HK-2 (cell line): ENCODE data around the gene ZNF44.
"Not testable (repeated sequence)": the region's sequence is repeated elsewhere in the genome, so short reads cannot be mapped to it uniquely, and the experiment has no call there.

Experiments
- DNase-seq: peaks from one replicate; pipeline ENCODE4 v3.0.0-alpha.2; 2018; ENCODE audit not compliant: unreplicated experiment

ZNF44 gene

DNA sequence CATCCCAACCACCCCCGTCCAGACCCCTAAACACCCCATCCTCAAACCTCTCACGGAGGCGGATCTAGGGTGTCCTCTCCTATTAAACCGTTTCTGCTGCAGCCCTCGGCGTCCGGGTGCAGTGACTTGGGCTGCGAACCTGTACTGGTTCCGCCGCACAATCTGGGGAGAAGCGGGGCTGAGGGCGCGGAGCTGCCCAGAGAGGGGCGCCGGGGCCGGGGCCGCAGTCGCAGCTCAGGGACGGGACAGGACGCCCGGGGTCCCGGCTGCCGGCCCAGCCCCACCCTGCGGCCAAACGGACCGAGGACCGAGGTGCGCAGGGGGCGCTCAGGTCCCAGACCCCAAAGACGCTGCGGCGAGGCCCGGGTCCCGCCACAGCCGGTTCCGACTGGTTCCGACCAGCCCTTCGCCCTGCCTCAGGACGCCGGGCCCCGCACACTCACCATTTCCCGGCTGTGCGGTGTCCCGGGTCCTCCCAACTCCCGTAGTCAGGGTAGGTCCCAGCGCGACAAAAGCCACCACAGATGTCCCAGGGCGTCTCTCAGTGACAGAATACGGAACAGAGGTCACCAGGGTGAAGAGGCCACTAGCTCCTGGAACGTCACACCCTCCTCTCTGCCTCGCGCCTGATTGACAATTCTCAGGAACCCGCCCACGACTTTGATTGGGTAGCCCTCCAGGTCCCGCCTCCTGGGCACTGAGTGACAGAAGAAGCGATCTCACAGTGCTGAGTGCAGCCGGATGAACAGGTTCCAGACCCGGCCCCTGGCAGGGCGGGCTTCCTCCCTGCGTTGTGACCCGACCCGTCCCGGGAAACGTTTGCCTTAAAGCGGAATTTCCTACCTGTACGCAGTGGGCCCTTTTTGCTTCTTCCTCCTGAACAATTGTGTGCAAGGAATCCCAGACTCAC is at the start of gene ZNF44:
Gene ZNF44, minus strand, starts transcription at position 635 of the 910 bp plus-strand sequence. Its CDS starts 189 bp downstream, at position 446.
- DNase-seq = peak; percentile 97

DNA sequence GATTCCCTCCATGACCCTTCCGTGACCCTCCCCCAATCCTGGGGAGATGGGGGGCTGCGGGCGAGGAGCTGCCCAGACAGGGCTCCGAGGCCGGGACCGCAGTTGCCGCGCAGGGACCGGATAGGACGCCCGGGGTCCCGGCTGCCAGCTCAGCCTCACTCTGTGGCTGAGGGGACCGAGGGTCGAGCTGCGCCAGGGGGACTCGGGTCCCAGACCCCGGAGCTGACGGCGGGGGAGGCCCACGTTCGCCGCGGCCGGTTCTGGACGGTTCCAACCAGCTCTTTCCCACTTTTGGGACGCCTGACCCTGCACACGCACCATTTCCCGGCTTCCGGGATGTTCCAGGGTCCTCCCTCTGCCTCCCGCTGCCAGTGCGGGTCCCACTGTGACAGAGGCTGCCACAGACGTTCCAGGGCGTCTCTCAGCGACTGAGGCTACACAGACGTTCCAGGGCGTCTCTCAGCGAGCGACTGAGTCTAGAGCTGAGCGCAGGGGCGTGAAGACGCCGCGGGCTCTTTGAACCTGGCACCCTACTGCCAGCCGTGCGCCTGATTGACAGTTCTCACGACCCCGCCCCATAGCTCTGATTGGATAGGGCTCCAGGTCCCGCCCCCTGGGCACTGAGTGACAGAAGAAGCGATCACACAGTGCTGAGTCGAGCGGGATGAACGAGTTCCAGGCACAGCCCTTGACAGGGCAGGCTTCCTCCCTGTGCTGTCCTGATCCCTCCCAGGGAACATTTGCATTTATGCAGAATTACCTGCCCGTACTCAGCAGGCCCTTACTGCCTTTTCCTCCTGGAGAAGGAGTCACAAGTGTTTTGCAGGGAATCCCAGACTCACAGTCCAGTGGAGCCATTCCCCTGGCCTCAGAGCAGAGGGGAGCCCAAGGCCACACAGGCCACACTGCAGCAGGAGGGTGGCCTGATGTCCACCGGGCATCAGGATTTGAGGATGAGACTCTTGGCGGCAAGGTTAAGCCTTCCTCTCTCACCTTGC is 38.8 kb upstream of the ZNF44 start, which contains the start of gene ZNF563:
Gene ZNF563, minus strand, starts transcription at position 472 of the 998 bp plus-strand sequence. Its CDS starts 151 bp downstream, at position 321.
- peak; percentile 85 for DNase-seq

DNA sequence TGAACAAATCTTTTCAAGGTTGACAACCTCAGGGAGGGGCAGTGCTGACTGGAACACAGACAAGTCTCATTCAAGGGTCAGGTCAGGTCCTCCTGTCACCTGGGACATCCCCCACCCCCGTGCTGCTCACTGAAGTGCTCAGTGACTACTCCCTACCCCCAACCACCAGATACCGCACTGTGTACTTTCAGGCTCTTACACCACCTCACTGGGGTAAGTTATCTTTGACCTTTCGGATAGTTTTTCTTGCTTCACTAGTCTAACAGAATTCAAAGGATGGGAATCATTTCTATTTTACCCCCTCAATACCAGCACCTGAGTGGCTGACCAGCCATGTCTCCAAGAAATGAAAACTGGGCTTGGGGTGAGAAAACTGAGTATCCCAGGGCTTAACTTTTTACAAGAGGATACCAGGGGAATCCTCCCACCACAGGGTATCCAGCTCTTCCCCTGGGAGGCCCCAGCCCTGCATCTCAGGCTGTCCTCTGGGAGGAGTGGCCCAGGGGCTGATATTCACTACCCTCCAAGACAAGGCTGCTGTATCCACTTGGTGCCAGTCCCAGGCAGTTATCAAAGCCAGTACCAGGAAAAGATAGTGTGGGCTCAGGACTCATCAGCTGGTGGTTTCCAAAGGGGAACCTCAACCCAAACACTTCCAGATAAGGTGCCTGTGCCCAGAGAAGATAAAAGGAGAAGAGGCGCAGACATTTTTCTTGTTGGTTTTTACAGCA is 36.7 kb upstream of the ZNF44 start:
- peak; percentile 5 for DNase-seq

DNA sequence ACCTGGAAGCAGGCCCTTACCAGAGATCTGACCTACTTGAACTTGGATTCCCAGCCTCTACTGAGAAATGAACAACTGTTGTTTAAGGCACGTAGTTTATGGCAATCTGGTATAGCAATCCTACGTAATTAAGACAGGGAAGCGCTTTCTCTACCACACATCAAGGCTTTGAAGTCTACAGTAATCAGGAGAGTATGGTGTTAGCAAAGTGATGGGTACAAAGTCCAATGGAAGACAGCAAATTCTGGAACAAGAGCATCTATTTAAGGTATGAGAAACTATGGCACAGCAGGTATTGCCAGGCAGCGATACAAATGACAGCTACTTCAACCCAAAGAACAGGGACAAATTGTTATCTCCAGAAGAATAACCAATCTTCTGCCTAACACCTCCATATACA is 35.7 kb upstream of the ZNF44 start:
- no peak for DNase-seq

DNA sequence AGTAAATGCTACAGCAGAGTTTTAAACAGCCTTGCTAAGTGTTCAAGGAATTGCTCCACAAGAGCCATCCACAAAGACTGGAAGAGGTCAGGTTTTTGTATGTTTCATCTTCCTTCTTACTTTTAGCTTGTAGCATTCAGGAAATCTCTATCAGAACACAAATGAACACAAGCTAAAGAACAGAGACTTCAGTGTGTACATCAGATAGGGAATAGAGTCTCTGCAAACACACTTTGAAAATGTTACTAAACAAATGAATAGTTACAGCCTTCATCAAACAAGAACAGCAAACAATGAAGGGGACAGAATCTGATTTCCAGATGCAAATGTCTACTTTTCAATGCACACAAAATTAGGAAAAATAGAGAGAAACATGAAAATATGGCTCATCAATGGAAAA is 31.0 kb upstream of the ZNF44 start:
- DNase-seq = no peak

DNA sequence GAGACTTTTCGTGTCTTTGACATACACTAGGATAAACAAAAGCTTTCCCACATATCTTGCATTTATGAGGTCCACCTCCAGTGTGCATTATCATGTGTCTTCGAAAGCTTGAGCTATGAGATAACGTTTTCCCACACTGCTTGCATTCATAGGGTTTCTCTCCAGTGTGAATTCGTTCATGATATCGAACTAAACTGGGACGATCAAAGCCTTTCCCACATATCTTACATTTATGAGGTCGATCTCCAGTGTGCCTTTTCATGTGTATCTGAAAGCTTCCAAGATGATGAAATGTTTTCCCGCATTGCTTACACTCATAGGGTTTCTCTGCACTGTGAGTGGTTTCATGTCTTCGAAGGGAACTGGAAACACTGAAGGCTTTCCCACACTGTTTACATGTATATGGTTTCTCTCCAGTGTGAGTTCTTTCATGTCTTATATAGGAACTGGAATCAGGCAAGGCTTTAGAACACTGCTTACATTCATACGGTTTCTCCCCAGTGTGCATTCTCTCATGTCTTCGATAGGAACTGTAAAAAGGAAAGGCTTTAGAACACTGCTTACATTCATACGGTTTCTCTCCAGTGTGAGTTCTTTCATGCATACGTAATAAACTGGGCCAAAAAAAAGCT is 24.2 kb upstream of the ZNF44 start:
- no peak for DNase-seq

DNA sequence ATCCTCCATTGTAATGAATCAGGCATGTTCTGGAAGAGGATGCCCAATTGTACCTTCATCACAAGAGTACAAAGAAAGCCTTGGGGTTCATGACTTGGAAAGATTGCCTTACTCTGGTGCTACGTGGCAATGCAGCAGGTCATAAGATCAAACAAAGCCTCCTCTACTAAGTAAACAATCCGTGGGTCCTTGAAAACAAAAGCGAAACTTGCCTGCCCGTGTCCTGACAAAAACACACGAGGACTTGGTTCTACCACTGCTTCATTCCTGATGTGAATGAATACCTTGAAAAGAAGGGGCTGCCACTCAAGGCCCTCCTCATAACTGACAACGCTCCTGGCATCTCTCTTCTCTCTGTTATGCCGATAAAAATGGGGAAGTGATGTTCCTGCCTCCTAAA is 19.9 kb upstream of the ZNF44 start:
- no peak for DNase-seq

DNA sequence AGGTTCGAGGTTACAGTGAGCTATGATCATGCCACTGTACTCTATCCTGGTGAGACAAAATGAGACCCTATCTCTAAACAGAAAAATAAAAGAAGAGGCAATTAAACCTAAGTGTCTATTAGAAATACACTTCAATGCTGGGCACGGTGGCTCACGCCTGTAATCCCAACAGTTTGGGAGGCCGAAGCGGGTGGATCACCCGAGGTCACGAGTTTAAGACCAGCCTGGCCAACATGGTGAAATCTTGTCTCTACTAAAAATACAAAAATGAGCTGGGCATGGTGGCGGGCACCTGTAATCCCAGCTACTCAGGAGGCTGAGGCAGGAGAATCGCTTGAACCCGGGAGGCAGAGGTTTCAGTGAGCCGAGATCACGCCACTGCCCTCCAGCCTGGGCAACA is 14.2 kb upstream of the ZNF44 start:
- not testable (repeated sequence) for DNase-seq

DNA sequence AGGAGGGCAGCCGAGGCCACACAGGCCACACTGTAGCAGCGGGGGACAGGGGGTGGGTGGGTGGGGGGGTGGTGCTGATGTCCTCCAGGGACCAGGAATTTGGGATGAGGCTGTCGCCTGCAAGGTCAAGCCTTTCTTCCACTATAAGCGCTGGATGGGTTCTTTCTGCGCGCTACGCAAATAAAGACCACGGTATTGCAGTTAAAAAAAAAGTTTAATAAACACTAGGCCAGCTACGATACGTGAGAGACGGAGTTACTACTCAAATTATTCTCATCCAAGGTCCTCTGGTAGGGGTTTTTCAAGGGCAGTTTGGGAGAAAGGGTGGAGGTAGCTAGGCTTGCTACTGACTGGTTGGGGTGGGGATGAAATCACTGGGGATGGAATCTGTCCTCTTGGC is 508 bp upstream of the ZNF44 start:
- no peak for DNase-seq

DNA sequence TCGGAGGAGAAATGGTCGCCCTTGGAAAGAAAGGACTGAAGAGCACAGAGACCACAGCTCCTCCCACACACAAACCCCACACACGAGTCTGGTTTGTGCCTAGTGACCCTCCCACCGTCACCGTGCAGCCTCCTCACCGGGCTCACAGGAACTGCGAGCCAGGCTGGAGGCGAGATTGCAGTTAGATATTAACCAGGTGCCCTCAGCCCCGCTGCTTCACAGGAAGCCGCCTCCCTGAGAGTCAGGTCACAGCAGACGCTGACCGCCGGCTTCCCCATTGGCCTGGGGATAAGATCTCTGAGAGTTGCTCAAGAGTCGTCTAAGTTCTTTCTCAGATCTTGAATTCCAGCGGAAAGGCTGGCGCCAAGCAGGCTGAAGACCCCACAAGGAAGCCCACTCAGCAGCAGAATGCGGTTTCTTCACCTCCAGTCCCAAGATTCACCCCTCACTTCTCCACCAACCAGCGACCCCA is 870 bp downstream of the ZNF44 start:
- DNase-seq = peak; percentile 96

DNA sequence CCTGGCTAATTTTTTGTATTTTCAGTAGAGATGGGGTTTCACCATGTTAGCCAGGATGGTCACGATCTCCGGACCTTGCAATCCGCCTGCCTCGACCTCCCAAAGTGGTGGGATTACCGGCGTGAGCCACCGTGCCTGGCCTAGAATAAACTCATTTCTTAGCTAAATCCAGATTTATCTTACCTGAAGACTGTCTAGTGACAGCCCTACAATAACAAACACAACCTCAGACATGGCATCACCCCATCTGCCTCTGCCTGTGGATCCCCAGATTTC is 5.0 kb downstream of the ZNF44 start:
- DNase-seq = no peak

DNA sequence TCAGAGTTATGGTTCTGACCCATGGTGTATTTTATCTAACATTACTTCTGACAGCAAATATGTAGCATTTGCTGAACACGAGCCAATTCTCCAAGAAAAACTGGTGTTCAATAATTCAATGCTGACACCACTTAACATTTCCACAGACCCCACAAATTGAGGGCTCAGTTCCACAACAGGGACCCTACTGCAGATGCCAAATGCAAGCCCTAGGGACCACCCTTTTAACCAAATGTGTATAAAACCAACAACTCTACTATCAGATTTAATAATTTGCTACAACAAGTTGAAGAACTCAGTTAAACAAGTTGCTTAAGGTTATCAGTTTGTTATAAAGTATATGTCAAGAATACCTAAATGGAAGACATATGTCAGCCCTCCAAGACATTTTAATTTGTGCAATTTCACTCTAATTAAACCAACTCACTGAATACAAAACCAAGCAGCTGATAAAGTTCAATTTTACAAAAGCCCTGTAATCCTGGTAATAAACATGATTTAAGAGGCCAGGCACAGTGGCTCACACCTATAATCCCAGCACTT is 6.7 kb downstream of the ZNF44 start:
- DNase-seq = no peak

DNA sequence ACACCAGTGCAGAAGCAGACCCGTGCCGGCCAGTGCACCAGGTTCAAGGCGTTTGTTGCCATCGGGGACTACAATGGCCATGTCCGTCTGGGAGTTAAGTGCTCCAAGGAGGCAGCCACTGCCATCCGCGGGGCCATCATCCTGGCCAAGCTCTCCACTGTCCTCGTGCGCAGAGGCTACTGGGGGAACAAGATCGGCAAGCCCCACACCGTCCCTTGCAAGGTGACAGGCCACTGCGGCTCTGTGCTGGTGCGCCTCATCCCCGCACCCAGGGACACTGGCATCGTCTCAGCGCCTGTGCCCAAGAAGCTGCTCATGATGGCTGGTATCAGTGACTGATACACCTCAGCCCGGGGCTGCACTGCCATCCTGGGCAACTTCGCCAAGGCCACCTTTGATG is 10.1 kb downstream of the ZNF44 start:
- no peak for DNase-seq

DNA sequence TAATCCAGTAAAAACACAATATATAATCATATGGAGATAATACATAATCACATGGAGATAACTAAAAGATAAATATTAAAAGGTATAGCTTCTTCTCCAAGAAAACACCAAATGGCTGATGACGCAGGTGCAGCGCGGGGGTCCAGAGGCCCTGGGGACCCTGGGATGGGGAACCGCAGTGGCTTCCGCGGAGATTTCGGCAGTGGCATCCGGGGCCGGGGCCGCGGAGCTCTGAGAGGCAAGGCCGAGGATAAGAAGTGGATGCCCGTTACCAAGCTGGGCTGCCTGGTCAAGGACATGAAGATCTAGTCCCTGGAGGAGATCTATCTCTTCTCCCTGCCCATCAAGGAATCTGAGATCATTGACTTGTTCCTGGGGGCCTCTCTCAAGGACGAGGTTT is 10.5 kb downstream of the ZNF44 start:
- no peak for DNase-seq

DNA sequence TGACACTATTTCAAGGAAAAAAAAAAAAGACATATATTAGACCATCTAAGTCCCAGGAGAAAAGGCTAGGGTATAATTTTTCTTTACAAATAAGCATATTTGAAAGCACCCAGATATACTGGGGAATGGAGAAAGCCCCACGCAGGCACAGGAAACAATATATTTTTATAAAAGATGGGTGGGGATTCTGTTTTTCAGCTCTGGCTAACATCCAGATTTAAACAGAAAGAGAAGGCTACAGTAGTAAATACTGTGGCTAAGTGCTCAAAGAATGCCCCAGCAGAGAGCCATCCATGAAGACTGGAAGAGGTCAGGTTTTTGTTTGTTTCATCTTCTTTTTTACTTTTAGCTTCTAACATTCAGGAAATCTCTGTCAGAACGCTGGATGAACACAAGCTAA is 16.0 kb downstream of the ZNF44 start:
- no peak for DNase-seq

DNA sequence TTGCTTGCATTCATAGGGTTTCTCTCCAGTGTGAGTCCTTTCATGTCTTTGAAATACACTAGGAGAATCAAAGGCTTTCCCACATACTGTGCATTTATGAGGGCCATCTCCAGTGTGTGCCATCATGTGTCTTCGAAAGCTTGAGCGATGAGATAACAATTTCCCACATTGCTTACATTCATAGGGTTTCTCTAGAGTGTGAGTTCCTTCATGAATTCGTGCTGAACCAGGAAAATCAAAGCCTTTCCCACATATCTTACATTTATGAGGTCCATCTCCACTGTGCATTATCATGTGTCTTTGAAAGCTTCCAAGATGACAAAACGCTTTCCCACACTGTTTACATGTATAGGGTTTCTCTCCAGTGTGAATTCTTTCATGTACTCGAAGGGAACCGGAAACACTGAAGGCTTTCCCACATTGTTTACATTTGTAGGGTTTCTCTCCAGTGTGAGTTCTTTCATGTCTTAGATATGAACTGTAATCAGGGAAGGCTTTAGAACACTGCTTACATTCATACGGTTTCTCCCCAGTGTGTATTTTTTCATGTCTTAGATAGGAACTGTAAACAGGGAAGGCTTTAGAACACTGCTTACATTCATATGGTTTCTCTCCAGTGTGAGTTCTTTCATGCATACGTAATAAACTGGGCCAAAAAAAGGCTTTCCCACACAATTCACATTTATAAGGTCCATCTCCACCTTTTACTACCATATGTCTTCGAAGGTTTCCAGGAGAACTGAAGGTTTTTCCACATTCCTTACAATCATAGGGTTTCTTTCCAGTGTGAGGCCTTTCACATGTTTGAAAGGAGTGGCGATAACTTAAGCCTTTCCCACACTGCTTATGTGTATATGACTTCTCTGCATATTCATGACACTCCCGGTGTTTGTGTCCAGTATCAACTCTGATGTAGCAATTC is 21.4 kb downstream of the ZNF44 start:
- no peak for DNase-seq

DNA sequence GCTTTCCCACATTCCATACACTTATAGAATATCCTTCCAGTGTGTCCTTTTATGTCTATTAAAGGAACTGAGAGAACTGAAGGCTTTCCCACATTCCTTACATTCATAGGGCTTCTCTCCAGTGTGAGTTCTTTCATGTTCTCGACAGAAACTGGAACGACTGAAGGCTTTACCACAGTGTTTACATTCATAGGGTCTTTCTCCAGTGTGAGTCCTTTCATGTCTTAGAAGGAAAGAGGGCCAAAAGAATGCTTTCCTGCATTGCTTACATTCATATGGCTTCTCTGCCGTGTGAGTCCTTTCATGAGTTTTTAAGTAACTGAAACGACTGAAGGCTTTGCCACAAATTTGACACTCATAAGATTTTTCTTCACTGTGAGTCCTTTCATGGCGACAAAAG is 22.3 kb downstream of the ZNF44 start:
- no peak for DNase-seq

DNA sequence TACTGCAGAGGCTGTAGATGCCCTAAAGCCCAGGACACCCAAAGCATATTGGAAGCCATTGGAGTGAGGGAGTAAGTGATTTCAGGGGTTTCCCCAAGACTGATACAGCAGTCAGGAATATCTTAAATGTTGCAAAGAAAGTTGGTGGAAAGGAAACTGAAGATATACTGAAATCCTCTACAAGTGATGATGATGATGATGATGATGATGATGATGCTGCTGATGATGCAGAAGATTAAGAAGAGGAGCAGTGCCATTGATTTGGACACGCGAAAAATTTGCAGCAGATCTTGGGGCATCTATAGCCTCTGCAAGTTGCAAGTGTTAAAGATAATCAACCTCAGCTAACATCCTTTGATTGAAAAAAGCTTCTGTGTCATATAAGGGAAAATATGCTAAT is 23.8 kb downstream of the ZNF44 start:
- no peak for DNase-seq

DNA sequence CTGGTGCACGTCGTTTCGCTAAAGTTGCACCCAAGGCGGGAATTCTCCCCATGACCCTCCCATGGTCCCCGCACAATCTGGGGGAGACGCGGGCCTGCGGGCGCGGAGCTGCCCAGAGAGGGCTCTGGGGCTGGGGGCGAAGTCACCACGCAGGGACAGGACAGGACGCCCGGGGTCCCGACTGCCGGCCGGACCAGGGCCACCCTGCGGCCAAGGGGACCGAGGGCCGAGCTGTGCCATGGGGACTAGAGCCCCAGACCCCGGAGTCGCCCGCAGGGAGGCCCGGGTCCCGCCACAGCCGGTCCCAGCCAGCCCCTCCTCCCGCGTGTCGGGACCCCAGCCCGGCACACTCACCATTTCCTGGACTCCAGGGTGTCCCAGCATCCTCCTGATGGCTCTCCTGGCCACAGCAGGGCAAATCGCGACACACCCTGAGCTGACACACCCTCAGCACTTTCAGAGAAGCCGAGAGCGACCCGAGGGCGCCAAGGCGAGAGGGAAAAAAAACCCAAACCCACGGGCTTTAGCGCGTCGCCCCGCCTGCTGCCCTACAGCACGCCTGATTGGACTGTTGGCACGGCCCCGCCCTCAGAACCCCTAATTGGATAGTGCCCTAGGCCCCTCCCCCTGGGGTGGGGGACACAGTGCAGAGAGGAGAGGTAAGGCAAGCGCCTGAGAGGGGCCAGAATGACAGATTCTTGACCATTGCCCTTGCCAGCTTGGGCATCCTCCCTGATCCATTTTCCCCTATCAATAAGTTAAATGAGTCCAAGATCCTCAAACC is 28.6 kb downstream of the ZNF44 start:
- DNase-seq = no peak
